Activated gamma-delta T cell treated with anti-CD3 and anti-CD28 coated beads, Interleukin-2, amount 50 U/mL, for 16 hours (primary cell): ENCODE data around the gene STK32B.
"Not testable (repeated sequence)": the region's sequence is repeated elsewhere in the genome, so short reads cannot be mapped to it uniquely, and the experiment has no call there.

Source experiments
- DNase-seq: peaks from one replicate; pipeline ENCODE4 v3.0.0-alpha.2; 2020; ENCODE audit warnings: low read depth

STK32B gene

GRCh38 chr4:5162909-5163508 is 111.7 kb downstream of the STK32B start:
- DNase-seq, result no peak

- DNase-seq, result no peak
Observed at GRCh38 chr4:5164221-5164912, 113.1 kb downstream of the STK32B start.

DNA sequence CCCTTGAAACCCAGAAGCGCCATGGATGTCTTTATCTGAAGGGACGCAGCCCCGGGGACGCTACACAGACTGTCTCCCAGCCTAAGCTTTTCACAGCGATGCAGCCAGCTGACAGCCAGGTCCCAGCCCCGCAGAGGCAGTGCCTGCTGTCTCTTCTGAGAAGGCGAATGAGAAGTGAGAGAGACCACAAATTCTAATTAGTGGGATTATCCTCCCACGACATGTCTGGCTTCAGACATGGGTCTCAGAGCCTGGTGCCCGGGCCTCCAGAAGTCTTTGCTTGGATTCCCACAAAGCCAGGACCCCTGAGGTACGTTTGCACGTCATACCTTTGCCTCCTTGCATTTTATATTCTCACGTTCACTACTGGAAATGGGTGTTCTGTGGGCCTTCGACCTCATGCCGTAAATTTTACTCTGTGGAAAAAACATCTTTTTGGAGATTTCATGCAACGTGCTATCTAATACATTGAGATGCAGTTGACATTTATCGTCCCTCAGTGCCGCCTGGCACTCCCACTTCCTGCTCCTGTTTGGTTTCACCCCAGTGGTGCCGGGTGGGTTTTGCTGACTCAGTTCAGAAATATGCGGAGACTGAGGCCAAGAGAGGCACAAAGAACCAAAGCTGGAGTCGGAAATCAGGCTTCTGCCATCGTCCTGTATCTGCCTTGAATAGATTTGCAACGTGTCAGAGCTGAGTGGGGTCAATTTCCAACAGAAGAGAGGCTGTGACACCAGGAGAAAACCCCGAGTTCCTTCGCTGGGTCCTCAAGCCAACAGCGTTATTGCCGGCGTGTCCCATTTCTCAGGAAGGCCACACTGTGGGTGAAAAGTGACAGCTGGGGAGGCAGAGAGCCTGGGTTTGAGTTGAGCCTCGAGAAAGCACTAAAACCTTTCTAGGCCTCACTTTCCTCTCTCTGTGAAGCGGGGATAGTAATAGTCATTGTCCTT is 114.4 kb downstream of the STK32B start:
- no peak for DNase-seq

DNA sequence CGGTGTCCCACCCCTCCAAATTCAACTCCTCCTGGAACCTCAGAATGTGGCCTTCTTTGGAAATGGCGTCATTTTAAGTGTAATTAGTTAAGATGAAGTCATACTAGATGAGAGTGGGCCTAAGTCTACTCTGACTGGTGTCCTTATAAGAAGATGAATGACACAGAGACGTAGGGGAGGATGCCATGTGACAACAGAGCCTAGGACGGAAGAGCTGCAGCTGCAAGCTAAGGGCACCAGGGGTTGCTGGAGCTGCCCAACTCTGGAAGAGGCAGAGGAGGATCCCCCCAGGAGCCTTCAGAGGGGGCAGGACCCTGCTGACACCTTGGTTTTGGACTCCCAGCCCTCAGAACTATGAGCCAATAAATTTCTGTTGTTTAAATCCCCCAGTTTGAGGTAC is 115.1 kb downstream of the STK32B start:
- no peak for DNase-seq

DNA sequence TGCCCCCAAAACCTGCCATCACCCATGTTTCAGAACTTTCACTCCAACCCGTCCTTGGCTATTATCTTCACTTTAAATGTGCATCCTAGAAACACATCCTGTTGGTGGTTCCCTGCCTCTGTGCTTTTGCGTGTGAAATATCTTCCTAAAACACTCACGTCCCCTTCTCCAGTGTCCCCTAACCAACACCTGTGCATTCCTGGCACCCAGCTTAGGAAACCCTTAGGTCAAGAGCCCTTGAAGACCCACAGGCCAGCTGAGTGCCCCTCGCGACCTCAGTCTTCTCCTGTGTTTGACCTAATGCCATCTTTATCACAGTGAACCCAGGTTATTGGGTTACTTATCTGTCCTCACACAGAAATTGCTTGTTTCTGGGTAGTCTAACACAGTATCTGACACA is 117.6 kb downstream of the STK32B start:
- no peak for DNase-seq

GRCh38 chr4:5175836-5176235 is 124.6 kb downstream of the STK32B start:
- not testable (repeated sequence) for DNase-seq

- DNase-seq, result no peak
Observed at GRCh38 chr4:5184606-5185005, 133.3 kb downstream of the STK32B start.

- DNase-seq, result no peak
Observed at GRCh38 chr4:5185551-5185950, 134.3 kb downstream of the STK32B start.

DNA sequence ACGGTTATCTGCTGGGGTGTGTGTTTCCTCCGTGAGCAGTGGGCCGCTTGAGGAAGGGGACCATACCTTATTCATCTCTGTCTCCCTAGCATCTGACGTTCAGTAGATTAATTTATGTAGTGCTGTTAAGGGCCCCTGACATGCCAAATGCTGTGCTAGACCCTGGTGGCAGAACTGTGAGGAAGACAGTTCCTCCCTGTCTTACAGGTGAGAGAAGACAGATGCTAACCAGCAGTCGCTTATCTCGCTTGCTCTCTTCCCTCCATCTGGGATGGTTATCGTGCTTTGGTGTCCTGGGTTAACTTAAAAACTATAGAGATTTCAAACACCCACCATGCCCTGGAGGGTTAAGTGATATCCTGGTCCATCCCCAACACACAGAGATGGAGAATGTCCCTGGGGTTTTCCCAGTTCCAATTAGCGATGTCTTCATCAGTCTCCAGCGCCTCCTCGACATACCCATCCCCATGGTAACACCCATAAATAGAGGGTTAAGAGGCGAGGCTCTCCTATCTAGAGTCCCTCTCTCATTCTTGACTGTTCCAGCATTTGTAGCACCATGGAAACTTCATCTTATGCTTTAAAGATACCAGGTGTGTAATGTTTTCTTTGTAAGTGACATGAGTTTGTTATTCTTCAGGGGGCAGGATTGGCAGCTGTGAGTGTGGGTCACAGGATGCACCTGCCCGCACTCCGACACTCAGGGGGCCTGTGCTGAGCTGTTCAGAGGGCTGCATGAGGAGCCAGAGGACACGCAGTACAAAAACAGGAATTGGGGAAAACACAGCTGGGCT is 135.2 kb downstream of the STK32B start:
- no peak for DNase-seq

DNA sequence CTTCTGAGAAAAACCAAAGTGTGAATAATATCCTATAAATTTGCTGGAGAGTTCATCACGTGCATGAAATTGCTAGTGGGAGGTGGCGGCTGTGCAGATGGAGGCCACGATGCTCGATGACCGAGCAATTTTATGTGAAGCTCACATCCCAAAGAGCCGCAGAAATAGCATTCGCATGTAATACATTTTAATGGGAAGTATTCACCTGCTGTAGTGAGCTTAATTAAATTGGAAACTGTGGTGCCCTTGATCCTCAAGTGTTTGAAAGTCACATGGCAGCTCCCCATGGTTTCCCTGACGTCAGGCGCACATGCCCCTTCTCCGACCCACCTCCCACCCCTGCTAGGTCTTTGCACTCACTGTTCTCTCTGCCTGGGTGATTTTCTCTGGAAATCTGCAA is 136.8 kb downstream of the STK32B start:
- DNase-seq, result no peak

DNA sequence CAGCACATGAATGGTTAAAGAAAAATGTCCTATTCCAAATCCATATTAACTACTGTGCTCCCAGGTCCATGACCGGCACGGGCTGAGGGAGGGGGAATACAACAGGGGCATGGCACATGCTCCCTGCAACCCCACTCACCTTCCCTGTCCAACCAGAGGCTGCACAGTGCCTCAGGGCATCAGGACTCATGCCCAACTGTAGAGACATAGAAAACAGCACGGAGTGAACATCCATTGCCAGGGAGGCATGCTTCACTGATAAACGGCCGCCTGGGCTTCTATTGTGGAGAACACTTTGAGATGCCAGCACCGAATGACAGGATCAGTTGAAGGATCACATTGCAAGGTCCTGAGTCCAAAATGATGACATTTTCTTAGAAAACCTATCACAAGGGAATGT is 140.6 kb downstream of the STK32B start:
- DNase-seq, result no peak

DNA sequence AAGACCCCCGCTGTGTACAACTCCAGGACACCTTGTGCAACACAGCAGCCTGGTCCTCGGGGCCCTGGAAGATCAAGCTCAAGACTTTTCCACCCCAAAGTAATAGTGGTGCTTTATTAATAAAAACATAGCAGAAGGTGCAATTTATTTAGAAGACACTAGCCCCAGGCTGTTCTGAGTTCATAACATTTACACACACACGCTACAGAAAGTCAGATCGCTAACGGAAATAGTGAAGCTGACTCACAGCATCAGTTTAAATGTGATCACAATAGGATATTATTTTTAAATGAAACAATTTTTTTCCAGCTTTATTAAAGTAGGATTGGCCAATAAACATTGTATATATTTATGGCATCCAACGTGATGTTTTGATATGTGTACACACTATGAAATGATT is 141.0 kb downstream of the STK32B start:
- DNase-seq, result no peak

DNA sequence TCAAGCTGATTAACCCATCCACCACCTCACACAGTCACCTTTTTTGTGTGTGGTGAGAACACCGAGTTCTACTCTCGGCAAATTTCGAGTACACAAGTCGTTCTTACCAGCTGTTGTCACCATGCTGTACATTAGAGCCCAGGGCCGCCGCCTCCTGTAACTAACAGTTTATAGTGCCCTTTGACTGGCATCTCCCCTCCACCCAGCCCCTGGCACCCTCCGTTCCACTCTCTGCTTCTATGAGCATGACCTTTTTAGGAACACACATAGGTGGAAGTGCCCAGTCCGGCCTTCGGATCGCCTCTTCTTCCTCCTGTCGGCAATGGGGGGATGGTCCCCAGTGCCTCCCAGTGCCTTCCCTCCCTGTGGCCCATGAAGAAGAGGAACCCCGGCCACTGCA is 141.4 kb downstream of the STK32B start:
- DNase-seq, result no peak

- DNase-seq, result no peak
Observed at GRCh38 chr4:5198656-5199541, 147.6 kb downstream of the STK32B start.

DNA sequence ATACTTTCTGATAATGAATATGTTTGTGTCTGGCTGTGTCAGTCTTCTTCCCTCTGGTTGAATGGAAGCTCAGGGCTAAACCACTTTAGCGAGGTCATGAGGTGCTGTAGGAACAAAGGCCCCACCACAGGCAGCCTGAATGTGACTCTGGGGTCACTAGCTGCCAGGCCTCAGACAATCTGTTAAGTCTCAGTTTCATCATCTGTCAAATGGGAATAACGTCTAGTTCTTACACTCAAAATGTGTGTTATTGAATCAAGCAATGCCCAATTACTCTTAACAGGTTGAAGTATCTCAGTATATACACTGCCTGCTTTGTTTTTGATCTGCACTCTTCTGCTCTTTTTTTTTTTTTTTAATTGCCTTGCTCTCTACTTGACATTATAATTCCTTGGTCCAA is 148.6 kb downstream of the STK32B start:
- DNase-seq, result no peak

- DNase-seq, result no peak
Observed at GRCh38 chr4:5200513-5200912, 149.2 kb downstream of the STK32B start.

GRCh38 chr4:5203309-5203992 is 152.2 kb downstream of the STK32B start:
- DNase-seq, result no peak

DNA sequence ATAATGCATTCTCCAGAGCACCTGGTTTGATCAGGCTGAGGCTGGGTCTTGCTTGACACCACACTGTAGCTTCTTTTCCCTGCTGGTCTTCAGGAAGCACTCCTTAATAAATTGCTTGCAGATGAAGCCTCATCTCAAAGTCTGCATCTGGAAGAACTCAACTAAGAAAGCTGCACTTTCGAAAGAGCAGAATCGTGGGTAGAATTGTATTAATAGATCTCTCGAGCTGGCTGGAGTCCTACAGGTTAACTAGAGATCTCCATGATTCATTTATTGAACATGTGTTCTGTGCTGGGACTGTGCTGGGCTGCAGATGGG is 152.7 kb downstream of the STK32B start:
- DNase-seq, result no peak

GRCh38 chr4:5204781-5205180 is 153.5 kb downstream of the STK32B start:
- DNase-seq, result no peak

GRCh38 chr4:5206016-5206790 is 154.9 kb downstream of the STK32B start:
- DNase-seq, result no peak
